T1000 (cell line): ENCODE data around the gene ZSCAN10.
"Not testable (repeated sequence)": the region's sequence is repeated elsewhere in the genome, so short reads cannot be mapped to it uniquely, and the experiment has no call there.

Experiments used
- DNase-seq: peaks from one replicate; lab custom pipeline; 2025; ENCODE audit warnings: mixed read lengths; lab: John Stamatoyannopoulos, UW

ZSCAN10 gene

GRCh38 chr16:3098459-3099394, at the start of gene ZSCAN10:
TSS of gene ZSCAN10 (minus strand) at chr16:3099294. CDS start at chr16:3092937, 6,357 bp downstream.
- no peak for DNase-seq

GRCh38 chr16:3148256-3149192, 49.4 kb upstream of the ZSCAN10 start:
- no peak for DNase-seq

- DNase-seq: no peak
These were observed 48.6 kb upstream of the ZSCAN10 start for GRCh38 chr16:3147757-3148104.

GRCh38 chr16:3147046-3147756, 48.1 kb upstream of the ZSCAN10 start:
- no peak for DNase-seq

- no peak for DNase-seq
These were observed 46.6 kb upstream of the ZSCAN10 start for GRCh38 chr16:3145660-3146059.

GRCh38 chr16:3145151-3145550, 46.1 kb upstream of the ZSCAN10 start:
- no peak for DNase-seq

- DNase-seq: no peak
These were observed 45.4 kb upstream of the ZSCAN10 start for GRCh38 chr16:3144321-3144983.

- no peak for DNase-seq
These were observed 44.7 kb upstream of the ZSCAN10 start for GRCh38 chr16:3143598-3144320.

- no peak for DNase-seq
These were observed 44.1 kb upstream of the ZSCAN10 start for GRCh38 chr16:3143189-3143588.

- DNase-seq: no peak
These were observed 43.7 kb upstream of the ZSCAN10 start for GRCh38 chr16:3142770-3143169.

- no peak for DNase-seq
These were observed 43.2 kb upstream of the ZSCAN10 start for GRCh38 chr16:3142327-3142726.

GRCh38 chr16:3141781-3142311, 42.8 kb upstream of the ZSCAN10 start:
- DNase-seq: no peak

GRCh38 chr16:3140603-3141427, 41.7 kb upstream of the ZSCAN10 start:
- no peak for DNase-seq

GRCh38 chr16:3139561-3139960, 40.5 kb upstream of the ZSCAN10 start:
- not testable (repeated sequence) for DNase-seq

GRCh38 chr16:3138823-3139426, 39.8 kb upstream of the ZSCAN10 start:
- DNase-seq: no peak

GRCh38 chr16:3138342-3138741, 39.2 kb upstream of the ZSCAN10 start:
- DNase-seq: no peak

GRCh38 chr16:3137267-3137666, 38.2 kb upstream of the ZSCAN10 start:
- DNase-seq: no peak

GRCh38 chr16:3135126-3135715, 36.1 kb upstream of the ZSCAN10 start:
- no peak for DNase-seq
